Measurements from ENCODE around the gene TEX53. TPM values are rescaled to one million over a fixed set of nuclear protein-coding genes. Genes with fewer than 3 reads are reported as not detected.

TEX53 gene
- polyA plus RNA-seq, 3 donors = not detected

GRCh38 chr9:114643896-114644295, 13.7 kb downstream of the TEX53 start:
- Histone ChIP-seq H4K20me1 (ENCODE audit: insufficient read depth, low read length) (no peaks in the 10 kb centered on the region), H3K9ac (ENCODE audit: insufficient read depth, low read length, poor library complexity, severe bottlenecking) (no peak overlapping the region), H3K4me3 (replicated peaks in 1 of 3; ENCODE audit: low read depth in 2 of 3, low read length in 3 of 3) (no peak overlapping the region), H3K9me3 (replicated peaks in 1 of 2; ENCODE audit: control insufficient read depth in 1 of 2, insufficient read depth in 1 of 2, low read length in 2 of 2) (peaks cover 0 to 2% of the 10 kb centered on the region in 2 donors), H3K27me3 (ENCODE audit: control insufficient read depth in 2 of 2, insufficient read depth in 2 of 2, low read length in 2 of 2) (no peaks in the 10 kb centered on the region), H3K36me3 (replicated peaks in 1 of 2; ENCODE audit: control insufficient read depth in 1 of 2, insufficient read depth in 2 of 2, low read length in 2 of 2) (peaks cover 41 to 70% of the 10 kb centered on the region in 2 donors), H2AFZ (ENCODE audit: insufficient read depth, low read depth, low read length, poor library complexity, severe bottlenecking) (no peak overlapping the region), H3K4me1 (ENCODE audit: control insufficient read depth in 1 of 2, insufficient read depth in 2 of 2, low read length in 2 of 2) (peaks cover 9 to 14% of the 10 kb centered on the region in 2 donors), H3K4me2 (replicated peaks; ENCODE audit: extremely low read depth, low read length, poor library complexity, severe bottlenecking) (no peak overlapping the region), H3K79me2 (ENCODE audit: insufficient read depth, low read length) (no peaks in the 10 kb centered on the region), H3K27ac (ENCODE audit: low read depth in 1 of 2, low read length in 2 of 2) (no peak overlapping the region)
- Mint-ChIP-seq H3K36me3 (peaks cover 64 to 65% of the 10 kb centered on the region in 2 donors), H3K4me1 (peaks cover 16% of the 10 kb centered on the region), H3K4me3 (no peak overlapping the region), H3K27me3 (ENCODE audit: low read depth in 3 of 3) (peaks cover 0 to 2% (median 1%) of the 10 kb centered on the region in 3 donors), H3K9me3 (peaks cover 4 to 11% (median 8%) of the 10 kb centered on the region in 7 donors), H3K27ac (peak overlapping the region in 1 of 7 donors; percentile 60)
- TF ChIP-seq CTCF (IDR thresholded peaks at IDR 0.05) = no peak
- 92% methylated on average over 4 of the region's 5 CpGs for WGBS (ENCODE audit: insufficient coverage)
- DNase-seq = no peak
- intact Hi-C loops (cut with micrococcal nuclease) = no loop called here

- H3K4me3 ChIP-seq (replicated peaks in 1 of 3; ENCODE audit: low read depth in 2 of 3, low read length in 3 of 3) = no peak overlapping the region
- Mint-ChIP-seq H3K4me1 (peaks cover 16% of the 10 kb centered on the region), H3K36me3 (peaks cover 67% of the 10 kb centered on the region in 2 donors), H3K27me3 (ENCODE audit: low read depth in 3 of 3) (peaks cover 0 to 2% (median 1%) of the 10 kb centered on the region in 3 donors), H3K27ac (no peak overlapping the region), H3K4me3 (no peak overlapping the region), H3K9me3 (peaks cover 4 to 9% (median 7%) of the 10 kb centered on the region in 7 donors)
- no peaks in the 10 kb centered on the region for H3K27me3 ChIP-seq (ENCODE audit: control insufficient read depth in 2 of 2, insufficient read depth in 2 of 2, low read length in 2 of 2)
- no peaks in the 10 kb centered on the region for H4K20me1 ChIP-seq (ENCODE audit: insufficient read depth, low read length)
- no peak overlapping the region for H3K9ac ChIP-seq (ENCODE audit: insufficient read depth, low read length, poor library complexity, severe bottlenecking)
- no peaks in the 10 kb centered on the region for H3K79me2 ChIP-seq (ENCODE audit: insufficient read depth, low read length)
- no peak for TF ChIP-seq CTCF (IDR thresholded peaks at IDR 0.05)
- intact Hi-C loops (cut with micrococcal nuclease) = no loop called here
- H3K9me3 ChIP-seq (replicated peaks in 1 of 2; ENCODE audit: control insufficient read depth in 1 of 2, insufficient read depth in 1 of 2, low read length in 2 of 2) = peaks cover 0 to 2% of the 10 kb centered on the region in 2 donors
- peaks cover 50 to 74% of the 10 kb centered on the region in 2 donors for H3K36me3 ChIP-seq (replicated peaks in 1 of 2; ENCODE audit: control insufficient read depth in 1 of 2, insufficient read depth in 2 of 2, low read length in 2 of 2)
- WGBS (ENCODE audit: insufficient coverage) = 96% methylated on average over 8 of the region's 8 CpGs
- H3K4me1 ChIP-seq (ENCODE audit: control insufficient read depth in 1 of 2, insufficient read depth in 2 of 2, low read length in 2 of 2) = peaks cover 9 to 14% of the 10 kb centered on the region in 2 donors
- no peak overlapping the region for H3K27ac ChIP-seq (ENCODE audit: low read depth in 1 of 2, low read length in 2 of 2)
- H3K4me2 ChIP-seq (replicated peaks; ENCODE audit: extremely low read depth, low read length, poor library complexity, severe bottlenecking) = no peak overlapping the region
- no peak overlapping the region for H2AFZ ChIP-seq (ENCODE audit: insufficient read depth, low read depth, low read length, poor library complexity, severe bottlenecking)
- no peak for DNase-seq
Measured at GRCh38 chr9:114643001-114643400, 14.6 kb downstream of the TEX53 start.

Measured in CD14-positive monocyte (primary cell).